GM21717 (cell line): Measurements from ENCODE around the gene KANSL1L.
"Not testable (repeated sequence)": the region's sequence is repeated elsewhere in the genome, so short reads cannot be mapped to it uniquely, and the experiment has no call there.

Experiments
- ATAC-seq: cut with Tn5 transposase; IDR thresholded peaks from one replicate; pipeline ENCODE4 v1.9.1; 2021; ENCODE audit warnings: mild to moderate bottlenecking, moderate library complexity; ENCODE audit not compliant: unreplicated experiment

Gene KANSL1L

GRCh38 chr2:210179351-210179990, 8.3 kb upstream of the KANSL1L start:
- no peak for ATAC-seq

GRCh38 chr2:210177769-210178168, 6.6 kb upstream of the KANSL1L start:
- no peak for ATAC-seq

DNA sequence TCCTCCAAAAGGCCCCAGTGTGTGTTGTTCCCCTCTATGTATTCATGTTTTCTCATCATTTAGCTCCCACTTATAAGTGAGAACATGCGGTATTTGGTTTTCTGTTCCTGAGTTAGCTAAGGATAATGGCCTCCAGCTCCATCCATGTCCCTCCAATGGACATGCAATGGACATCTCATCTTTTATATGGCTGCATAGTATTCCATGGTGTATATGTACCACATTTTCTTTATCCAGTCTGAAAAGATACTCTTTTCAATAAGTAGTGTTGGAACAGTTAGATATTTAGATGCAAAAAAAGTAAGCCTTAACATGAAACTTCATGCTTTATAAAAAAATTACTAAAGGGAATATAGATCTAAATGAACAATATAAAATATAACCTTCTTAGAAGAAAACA, 5.9 kb upstream of the KANSL1L start:
- ATAC-seq, result not testable (repeated sequence)

DNA sequence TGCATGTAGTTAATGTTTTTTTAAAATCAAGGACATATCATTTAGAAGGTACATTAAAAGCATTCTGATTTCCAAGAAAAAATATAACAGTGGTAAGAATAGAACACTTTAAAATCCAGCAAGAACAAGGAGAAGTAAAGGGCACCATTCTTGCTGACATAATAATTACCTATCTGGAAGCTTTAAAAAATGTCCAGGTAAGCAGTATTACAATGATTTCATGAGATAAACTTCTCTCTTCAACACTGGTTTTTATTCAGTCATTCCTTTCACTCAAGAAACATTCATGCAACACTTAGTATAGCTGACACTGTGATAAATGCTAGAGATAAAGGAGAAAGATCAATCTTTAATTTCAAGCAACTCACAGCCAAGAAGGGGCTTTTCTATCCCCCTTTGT, 2.9 kb upstream of the KANSL1L start:
- ATAC-seq, result no peak

GRCh38 chr2:210172219-210172575, 988 bp upstream of the KANSL1L start:
- no peak for ATAC-seq

- ATAC-seq, result peak; percentile 71
Measured at GRCh38 chr2:210170446-210171303, 534 bp downstream of the KANSL1L start.

DNA sequence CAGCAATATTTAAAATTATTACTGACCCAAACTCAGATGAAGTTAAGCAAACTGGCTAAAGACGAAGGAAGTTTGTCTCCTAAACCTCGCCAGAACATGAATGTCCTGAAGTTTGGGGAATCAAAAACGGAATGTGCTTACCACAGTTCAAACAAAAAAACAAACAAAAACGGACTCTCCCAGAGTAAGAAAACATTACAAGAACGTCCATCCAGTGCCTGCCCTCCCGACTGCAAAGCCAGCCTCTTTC, 1.1 kb downstream of the KANSL1L start:
- no peak for ATAC-seq

DNA sequence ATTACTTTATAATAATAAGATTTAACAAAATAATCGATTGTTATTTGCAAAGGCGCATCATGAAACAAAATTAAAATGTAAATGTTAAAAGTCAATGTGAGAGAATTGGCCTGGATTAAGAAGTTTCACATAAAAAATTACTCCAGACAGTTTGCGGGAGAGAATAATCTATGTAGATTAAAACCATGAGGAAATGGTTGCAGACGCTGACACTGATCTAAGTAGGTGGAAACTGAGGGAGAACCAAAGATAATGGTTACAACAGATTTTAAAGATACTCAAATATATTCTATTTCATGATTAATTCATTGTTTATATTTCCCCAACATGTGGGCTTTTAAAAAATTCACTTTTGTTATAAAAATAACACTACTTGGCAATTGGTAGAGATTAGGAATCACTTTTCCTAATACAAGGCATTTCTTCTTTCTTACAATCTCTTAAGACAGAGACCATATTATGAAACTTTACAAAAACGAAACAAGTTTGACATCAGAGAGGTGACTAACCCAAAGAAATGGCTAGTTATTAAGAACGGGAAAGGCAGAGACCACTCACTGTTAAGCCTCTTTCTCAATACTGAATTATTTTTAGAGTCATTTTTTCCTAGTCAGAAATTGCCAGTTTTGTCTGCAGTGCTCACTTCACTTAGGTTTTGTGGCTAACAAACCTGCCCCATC, 1.6 kb downstream of the KANSL1L start:
- peak; percentile 36 for ATAC-seq

DNA sequence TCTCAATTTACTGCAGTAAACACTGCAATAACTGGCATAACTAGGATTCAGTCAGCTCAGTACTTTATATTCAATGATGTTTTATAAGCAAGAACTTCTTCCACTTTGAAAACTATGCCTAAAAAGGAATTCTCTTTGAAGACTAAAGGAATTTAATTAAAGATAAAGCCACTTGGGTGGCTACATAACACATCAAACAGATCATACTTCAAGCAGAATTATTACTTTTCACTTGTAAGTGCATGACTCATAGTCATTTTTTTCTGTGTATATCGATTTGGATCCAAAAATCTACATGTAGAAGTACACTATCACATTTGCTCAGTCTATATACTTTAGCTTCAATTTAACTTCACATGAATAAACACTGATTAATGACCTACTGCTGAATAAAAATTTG, 4.0 kb downstream of the KANSL1L start:
- ATAC-seq, result no peak

DNA sequence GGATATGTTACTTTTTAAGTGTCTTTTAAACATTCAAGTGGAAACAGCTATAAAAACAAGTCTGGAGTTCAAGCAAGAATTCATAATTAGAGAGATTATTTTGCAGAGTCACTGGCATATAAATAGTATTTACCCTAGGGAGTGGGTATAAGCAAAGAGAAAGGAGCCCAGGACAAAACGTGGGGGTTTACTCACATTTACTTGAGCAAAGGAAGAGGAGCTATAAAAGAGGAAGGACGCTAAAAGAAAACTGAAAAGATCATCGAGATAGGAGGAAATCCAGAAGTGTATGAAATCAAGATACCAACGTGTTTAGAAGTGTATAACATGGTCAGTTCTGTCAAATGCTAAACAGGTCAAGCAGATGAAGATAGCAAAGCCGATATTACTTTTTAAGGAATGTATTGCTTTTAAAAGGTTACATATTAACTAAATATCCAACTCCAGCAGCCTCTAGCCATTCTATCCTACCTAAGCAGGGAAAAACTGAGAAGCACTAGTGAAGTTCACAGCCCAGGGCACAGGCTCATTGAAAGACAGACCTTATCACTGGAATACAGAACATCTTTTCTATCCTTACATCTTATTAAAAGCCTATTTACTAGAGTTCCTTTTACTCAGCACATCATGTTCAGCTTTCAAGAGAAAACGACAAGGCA, 8.6 kb downstream of the KANSL1L start:
- ATAC-seq, result no peak

DNA sequence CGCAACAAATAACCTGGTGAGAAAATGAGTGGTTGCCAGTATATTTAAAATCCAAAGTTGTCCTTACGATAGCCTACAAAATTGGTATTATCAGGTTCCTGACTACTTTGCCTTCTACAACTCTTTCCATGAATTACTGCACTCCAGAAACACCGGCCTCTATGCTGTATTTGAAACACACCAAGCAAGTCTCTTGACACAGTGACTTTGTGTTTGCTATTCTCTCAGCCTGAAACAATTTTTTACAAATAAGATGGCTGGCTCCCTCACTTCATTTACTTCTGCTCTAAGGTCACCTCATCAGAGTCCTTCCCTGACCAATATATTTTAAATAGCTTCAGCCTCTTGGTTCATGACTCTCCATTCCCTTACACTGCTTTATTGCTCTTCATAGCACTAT, 12.2 kb downstream of the KANSL1L start:
- no peak for ATAC-seq

DNA sequence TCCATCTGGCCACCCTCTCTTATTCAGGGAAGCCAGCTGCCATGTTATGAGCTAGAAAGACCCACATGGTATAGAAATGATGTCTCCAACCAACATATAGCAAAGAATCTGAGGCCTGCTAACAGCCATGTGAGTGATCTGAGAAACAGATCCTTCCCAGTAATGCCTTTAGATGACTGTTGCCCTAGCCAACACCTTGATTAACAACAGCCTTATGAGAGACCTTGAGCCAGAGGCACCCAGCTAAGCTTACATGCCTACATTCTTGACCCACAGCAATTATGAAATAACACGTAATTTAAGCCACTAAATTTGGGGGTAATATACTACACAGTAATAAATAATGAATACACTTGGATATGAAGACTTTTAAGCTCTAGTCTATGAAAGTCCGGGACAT, 13.0 kb downstream of the KANSL1L start:
- no peak for ATAC-seq

GRCh38 chr2:210157526-210157925, 13.7 kb downstream of the KANSL1L start:
- no peak for ATAC-seq

DNA sequence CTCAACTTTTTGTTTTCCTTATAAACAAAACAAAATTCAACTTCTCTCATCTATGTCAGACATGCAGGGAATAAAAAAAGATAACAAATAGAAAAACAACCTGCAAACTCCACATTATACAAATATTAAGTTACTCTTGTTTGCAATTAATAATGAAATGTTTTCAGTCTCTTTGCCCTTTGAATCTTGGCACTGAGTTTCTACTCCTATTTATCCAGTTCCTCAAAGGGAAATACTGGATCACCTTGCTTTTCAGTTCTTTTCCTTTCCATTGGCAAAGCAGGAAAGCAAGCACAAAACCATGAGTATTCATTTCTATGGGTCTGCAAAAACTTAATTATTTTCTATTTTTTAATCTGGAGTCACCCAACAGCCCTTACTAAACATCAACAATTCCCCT, 23.6 kb downstream of the KANSL1L start:
- no peak for ATAC-seq

- ATAC-seq, result no peak
Measured at GRCh38 chr2:210132239-210132638, 39.0 kb downstream of the KANSL1L start.

DNA sequence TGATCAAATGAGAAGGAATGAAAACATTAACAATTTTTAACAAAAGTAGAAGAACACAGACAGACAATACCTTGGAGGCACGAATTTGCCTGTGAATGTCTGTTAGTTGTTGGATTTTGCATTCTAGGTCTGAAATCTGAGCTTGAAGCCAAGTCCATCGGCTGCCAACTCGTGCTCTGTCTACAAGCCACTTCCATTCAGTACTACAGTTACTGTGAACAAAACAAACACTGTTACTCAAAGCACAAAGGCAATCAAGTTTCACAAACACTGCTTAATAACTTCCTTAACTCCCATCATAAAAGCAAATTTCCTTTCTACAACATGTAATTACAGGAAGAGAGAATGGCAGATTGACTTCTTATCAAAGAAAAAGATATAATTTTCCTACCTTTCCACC, 42.2 kb downstream of the KANSL1L start:
- no peak for ATAC-seq

- no peak for ATAC-seq
Measured at GRCh38 chr2:210113614-210114235, 57.5 kb downstream of the KANSL1L start.

DNA sequence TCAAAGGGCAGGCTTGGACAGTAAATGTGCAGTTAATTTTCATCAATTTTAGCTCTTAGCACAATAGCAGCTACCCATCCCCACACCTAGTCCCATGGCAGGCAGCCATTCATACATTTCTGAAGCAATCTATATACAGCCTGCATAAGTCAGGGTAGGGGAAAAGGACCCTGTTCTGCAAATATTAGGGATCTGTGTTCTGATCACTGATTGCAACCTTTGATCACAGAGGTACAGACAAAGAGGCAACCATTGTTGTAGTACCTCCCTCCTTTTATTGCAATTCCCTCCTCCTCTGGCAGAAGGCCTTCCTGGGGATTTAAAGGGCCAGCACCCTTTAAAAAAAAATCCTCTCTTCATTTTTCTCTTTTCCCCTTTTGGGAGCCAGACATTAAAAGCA, 58.3 kb downstream of the KANSL1L start:
- no peak for ATAC-seq

- ATAC-seq, result no peak
Measured at GRCh38 chr2:210099940-210100339, 71.3 kb downstream of the KANSL1L start.

DNA sequence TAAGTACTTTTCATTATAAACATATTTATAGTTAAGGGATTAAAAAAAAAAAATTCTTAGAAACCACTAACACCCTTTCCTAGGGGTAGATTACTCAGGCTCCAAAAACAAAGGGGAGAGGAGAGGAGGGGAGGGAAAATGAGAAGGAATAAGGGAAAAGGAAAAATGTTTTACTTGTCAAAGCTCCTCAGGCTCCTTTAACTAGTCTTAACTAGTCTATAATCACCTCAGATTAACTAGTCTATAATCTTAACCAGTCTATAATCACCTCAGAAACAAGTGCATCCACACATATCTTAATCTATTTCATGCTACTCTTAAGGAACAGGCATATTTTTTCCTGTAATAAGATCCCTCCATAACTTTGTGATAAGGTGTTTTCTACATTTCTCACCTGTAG, 76.4 kb downstream of the KANSL1L start:
- no peak for ATAC-seq

DNA sequence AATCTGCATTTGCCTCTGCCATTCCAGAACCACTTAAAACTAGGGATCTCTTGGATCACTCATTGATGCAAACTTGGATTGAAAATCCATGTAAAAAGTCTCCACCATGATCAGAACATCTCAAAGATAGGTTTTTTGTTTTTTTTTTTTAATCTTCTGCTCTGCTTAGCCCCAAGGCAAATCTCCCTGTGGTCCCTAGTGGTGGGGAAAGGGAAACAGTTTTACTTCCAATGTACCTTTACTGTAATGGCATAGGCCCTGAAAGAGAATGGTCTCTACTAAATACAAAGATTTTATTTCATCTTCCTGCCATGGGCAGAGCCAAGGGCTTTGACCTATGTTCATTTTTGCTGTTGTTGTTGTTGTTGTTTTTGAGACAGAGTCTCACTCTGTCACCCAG, 78.4 kb downstream of the KANSL1L start:
- no peak for ATAC-seq
